ENCODE measurements around the gene SLC51B. TPM values are rescaled to one million over a fixed set of nuclear protein-coding genes. Genes with fewer than 3 reads are reported as not detected.

Gene SLC51B
- total and polyA plus RNA-seq, 9 of the 15 experiments (the other 6 are each of a cell fraction or from before 2014, with no cell fraction given) = not detected

GRCh38 chr15:65101891-65102708, 56.9 kb downstream of the SLC51B start:
- no peak overlapping the region for H2AFZ ChIP-seq (ENCODE audit: low read depth, low read length)
- POLR2A ChIA-PET = interaction anchor here (0.6 to 1.2 kb wide), 5 partner anchors 8 to 77 kb away, joined by 3 to 4 read pairs (median 3); no protein-coding TSS in a partner anchor
- DNase-seq (ENCODE audit: extremely low read depth in 1 of 4, low spot score in 3 of 4) (no peak), FAIRE-seq (no peak), ATAC-seq (no peak)
- CTCF ChIA-PET (ENCODE audit: low intra/inter-chr PET ratio) = interaction anchor here (0.8 kb wide), 1 partner anchor 48 kb away, joined by 6 read pairs; no protein-coding TSS in a partner anchor
- peaks cover 3% of the 10 kb centered on the region for H3K9me1 ChIP-seq (ENCODE audit: control insufficient read depth, insufficient read depth, low read length)
- in situ Hi-C loops (cut with MboI) = no loop called here
- 85% methylated on average over 27 of the region's 75 CpGs for WGBS (ENCODE audit: insufficient coverage, low coverage, missing lambda C conversion rate)
- H3K4me2 ChIP-seq (ENCODE audit: insufficient read depth, low read length) = no peak overlapping the region
- peaks cover 28% of the 10 kb centered on the region; the same call in 2 of the 3 replicates for H3K36me3 ChIP-seq (ENCODE audit: control insufficient read depth, insufficient read depth, low read length)
- H3K27ac ChIP-seq (ENCODE audit: extremely low read depth, low read depth, low read length) = no peak overlapping the region
- H3K27me3 ChIP-seq (ENCODE audit: control insufficient read depth in 2 of 2, insufficient read depth in 2 of 2, low read length in 2 of 2) = no peaks in the 10 kb centered on the region
- H3K9ac ChIP-seq (ENCODE audit: insufficient read depth in 1 of 2, low read depth in 2 of 2, low read length in 2 of 2) = no peak overlapping the region
- intact Hi-C loops (cut with micrococcal nuclease) = loop anchor here (1.0 to 5.0 kb wide), 2 partner anchors 48 to 70 kb away; no protein-coding TSS in a partner anchor
- BruUV-seq (replicated peaks) = no TSS peak
- H3K79me2 ChIP-seq (ENCODE audit: control insufficient read depth, insufficient read depth, low read length) = no peaks in the 10 kb centered on the region
- H4K20me1 ChIP-seq (replicated peaks; ENCODE audit: control insufficient read depth, insufficient read depth, low read length) = no peaks in the 10 kb centered on the region
- H3K4me1 ChIP-seq (replicated peaks in 1 of 2; ENCODE audit: control insufficient read depth in 2 of 2, insufficient read depth in 2 of 2, low read length in 2 of 2) = no peaks in the 10 kb centered on the region
- TF ChIP-seq HDAC2 (IDR thresholded peaks at IDR 0.05) = 0 out of 2 replicates have a peak, but pooled peaks have one; percentile 3
- no peak for TF ChIP-seq BHLHE40 (IDR thresholded peaks at IDR 0.05; ENCODE audit: low read length)
- H3K9me3 ChIP-seq (replicated peaks; ENCODE audit: control insufficient read depth, insufficient read depth, low read depth, low read length) = no peaks in the 10 kb centered on the region
- no peak overlapping the region for H3K4me3 ChIP-seq

GRCh38 chr15:65102912-65103311, 57.7 kb downstream of the SLC51B start:
- DNase-seq (ENCODE audit: extremely low read depth in 1 of 4, low spot score in 3 of 4) (no peak), FAIRE-seq (no peak), ATAC-seq (no peak)
- POLR2A ChIA-PET = interaction anchor here (0.7 kb wide), 1 partner anchor 60 kb away, joined by 3 read pairs; no protein-coding TSS in a partner anchor
- Histone ChIP-seq H3K79me2 (ENCODE audit: control insufficient read depth, insufficient read depth, low read length) (no peaks in the 10 kb centered on the region), H3K27me3 (ENCODE audit: control insufficient read depth in 2 of 2, insufficient read depth in 2 of 2, low read length in 2 of 2) (no peaks in the 10 kb centered on the region), H3K9me1 (ENCODE audit: control insufficient read depth, insufficient read depth, low read length) (peaks cover 3% of the 10 kb centered on the region), H3K27ac (ENCODE audit: extremely low read depth, low read depth, low read length) (no peak overlapping the region), H3K9ac (ENCODE audit: insufficient read depth in 1 of 2, low read depth in 2 of 2, low read length in 2 of 2) (no peak overlapping the region), H3K4me1 (replicated peaks in 1 of 2; ENCODE audit: control insufficient read depth in 2 of 2, insufficient read depth in 2 of 2, low read length in 2 of 2) (no peaks in the 10 kb centered on the region), H3K4me3 (no peak overlapping the region), H3K36me3 (ENCODE audit: control insufficient read depth, insufficient read depth, low read length) (peaks cover 28% of the 10 kb centered on the region; the same call in 2 of the 3 replicates), H3K4me2 (ENCODE audit: insufficient read depth, low read length) (no peak overlapping the region), H4K20me1 (replicated peaks; ENCODE audit: control insufficient read depth, insufficient read depth, low read length) (no peaks in the 10 kb centered on the region), H2AFZ (ENCODE audit: low read depth, low read length) (no peak overlapping the region), H3K9me3 (replicated peaks; ENCODE audit: control insufficient read depth, insufficient read depth, low read depth, low read length) (no peaks in the 10 kb centered on the region)
- CTCF ChIA-PET (ENCODE audit: low intra/inter-chr PET ratio) = no interaction called here
- intact Hi-C loops (cut with micrococcal nuclease) = loop anchor here (5.0 kb wide), 1 partner anchor 71 kb away; no protein-coding TSS in a partner anchor
- no TSS peak for BruUV-seq (replicated peaks)
- 81% methylated on average over 3 of the region's 3 CpGs for WGBS (ENCODE audit: insufficient coverage, low coverage, missing lambda C conversion rate)
- in situ Hi-C loops (cut with MboI) = no loop called here
- TF ChIP-seq ZKSCAN8 (CRISPR knock-in tag; IDR thresholded peaks at IDR 0.05) = no peak
- no peak for TF ChIP-seq CTCF (IDR thresholded peaks at IDR 0.05 in 2 of 3, conservative IDR thresholded peaks at IDR 0.05 in 1 of 3; ENCODE audit: insufficient read depth in 2 of 3, low read depth in 1 of 3, low read length in 3 of 3)
- TF ChIP-seq SFPQ (IDR thresholded peaks at IDR 0.05; ENCODE audit: low read depth, low read length) = no peak
- TF ChIP-seq BDP1 (IDR thresholded peaks at IDR 0.05; ENCODE audit: insufficient read depth, insufficient read length) = no peak
- TF ChIP-seq PREB (CRISPR knock-in tag; IDR thresholded peaks at IDR 0.05) = no peak
- no peak for TF ChIP-seq ZNF561 (CRISPR knock-in tag; conservative IDR thresholded peaks at IDR 0.05)
- no peak for TF ChIP-seq ZNF79 (CRISPR knock-in tag; IDR thresholded peaks at IDR 0.05; ENCODE audit: low read depth)
